ENCODE results near the gene SDHAF4. TPM values are rescaled to one million over a fixed set of nuclear protein-coding genes. Genes with fewer than 3 reads are reported as not detected.
A peak's percentile ranks its signal among the peaks of the same experiment; 100 is the strongest.

The SDHAF4 gene
- total RNA-seq, result 10 to 100 TPM in 3 of 4 donors, 1 to 10 TPM in 1; 1.3 to 16.2 (median 10.9) TPM

DNA sequence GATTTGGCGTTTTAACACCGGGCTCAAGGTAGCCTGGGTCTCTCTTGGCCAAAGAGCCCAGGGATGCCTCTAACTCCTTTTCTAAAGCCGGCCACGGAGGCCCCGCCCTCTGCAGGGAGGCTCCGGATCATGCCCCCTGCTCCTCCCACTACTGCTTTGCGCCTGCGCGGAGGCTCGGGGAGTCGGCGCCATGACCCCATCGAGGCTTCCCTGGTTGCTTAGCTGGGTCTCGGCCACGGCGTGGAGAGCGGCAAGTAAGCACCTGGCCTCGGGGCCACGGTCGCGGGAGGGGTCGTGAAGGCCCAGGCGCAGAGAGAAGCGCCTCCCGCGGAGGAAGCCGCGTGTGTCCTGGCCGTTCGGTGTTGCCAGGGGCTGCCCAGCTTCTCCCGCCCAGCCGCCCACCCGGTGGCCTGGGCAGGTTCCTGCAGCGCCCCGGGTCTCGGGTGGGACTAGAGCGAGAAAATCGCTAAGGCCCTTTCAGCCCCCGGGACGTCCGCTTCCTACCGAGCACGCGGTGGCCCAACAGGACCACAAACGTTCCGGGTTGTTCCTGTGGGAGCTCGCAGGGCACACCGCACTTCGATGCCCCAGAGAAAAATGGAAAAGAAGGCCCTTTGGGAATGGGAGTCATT lies at the start of gene SDHAF4:
SDHAF4 (plus strand) TSS at position 180 of the 632 bp plus-strand sequence; CDS start at position 191, 11 bp downstream.
- H3K4me1 ChIP-seq, result no peaks in the 10 kb centered on the region
- H3K27me3 ChIP-seq, result no peaks in the 10 kb centered on the region
- DNase-seq, result peak; percentile 91 to 94
- H3K36me3 ChIP-seq, result no peaks in the 10 kb centered on the region
- TF ChIP-seq POLR2A (IDR thresholded peaks at IDR 0.05), result peak; percentile 53 to 75
- TF ChIP-seq, protein P1, sequence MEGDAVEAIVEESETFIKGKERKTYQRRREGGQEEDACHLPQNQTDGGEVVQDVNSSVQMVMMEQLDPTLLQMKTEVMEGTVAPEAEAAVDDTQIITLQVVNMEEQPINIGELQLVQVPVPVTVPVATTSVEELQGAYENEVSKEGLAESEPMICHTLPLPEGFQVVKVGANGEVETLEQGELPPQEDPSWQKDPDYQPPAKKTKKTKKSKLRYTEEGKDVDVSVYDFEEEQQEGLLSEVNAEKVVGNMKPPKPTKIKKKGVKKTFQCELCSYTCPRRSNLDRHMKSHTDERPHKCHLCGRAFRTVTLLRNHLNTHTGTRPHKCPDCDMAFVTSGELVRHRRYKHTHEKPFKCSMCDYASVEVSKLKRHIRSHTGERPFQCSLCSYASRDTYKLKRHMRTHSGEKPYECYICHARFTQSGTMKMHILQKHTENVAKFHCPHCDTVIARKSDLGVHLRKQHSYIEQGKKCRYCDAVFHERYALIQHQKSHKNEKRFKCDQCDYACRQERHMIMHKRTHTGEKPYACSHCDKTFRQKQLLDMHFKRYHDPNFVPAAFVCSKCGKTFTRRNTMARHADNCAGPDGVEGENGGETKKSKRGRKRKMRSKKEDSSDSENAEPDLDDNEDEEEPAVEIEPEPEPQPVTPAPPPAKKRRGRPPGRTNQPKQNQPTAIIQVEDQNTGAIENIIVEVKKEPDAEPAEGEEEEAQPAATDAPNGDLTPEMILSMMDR (IDR thresholded peaks at IDR 0.05), result peak in 2 of 4 experiments; percentile 5 to 14
- peak within 1 kb of the TSS; percentile 79 to 99 for H3K4me3 ChIP-seq
- peak within 1 kb of the TSS; percentile 93 to 94 for H3K27ac ChIP-seq
- no peaks in the 10 kb centered on the region for H3K9me3 ChIP-seq
- intact Hi-C loops (cut with DNase I; ENCODE audit: low total_unique reads), result no loop called here

DNA sequence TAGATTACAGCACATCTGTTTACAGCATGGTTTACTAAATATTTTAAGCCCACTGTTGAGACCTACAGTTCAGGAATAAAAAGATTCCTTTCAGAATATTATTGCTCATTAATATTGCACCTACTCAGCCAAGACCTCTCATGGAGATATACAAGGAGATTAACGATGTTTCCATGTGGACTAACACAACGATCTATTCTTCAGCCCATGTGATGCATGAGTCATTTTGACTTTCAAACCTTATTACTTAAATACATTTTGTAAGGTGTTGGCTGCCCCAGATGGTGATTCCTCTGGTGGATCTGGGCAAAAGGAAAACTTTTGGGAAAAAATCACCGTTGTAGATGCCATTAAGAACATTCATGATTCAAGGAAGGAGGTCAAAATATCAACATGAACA lies 48.0 kb upstream of the SDHAF4 start:
- Histone ChIP-seq H3K4me1 (no peaks in the 10 kb centered on the region), H3K4me3 (no peak overlapping the region), H3K27me3 (no peaks in the 10 kb centered on the region), H3K36me3 (no peaks in the 10 kb centered on the region), H3K9me3 (no peaks in the 10 kb centered on the region), H3K27ac (no peak overlapping the region)
- intact Hi-C loops (cut with DNase I; ENCODE audit: low total_unique reads), result no loop called here
- no peak for DNase-seq
- no peak for TF ChIP-seq POLR2A (IDR thresholded peaks at IDR 0.05)
- TF ChIP-seq, protein P1 (IDR thresholded peaks at IDR 0.05), result no peak

DNA sequence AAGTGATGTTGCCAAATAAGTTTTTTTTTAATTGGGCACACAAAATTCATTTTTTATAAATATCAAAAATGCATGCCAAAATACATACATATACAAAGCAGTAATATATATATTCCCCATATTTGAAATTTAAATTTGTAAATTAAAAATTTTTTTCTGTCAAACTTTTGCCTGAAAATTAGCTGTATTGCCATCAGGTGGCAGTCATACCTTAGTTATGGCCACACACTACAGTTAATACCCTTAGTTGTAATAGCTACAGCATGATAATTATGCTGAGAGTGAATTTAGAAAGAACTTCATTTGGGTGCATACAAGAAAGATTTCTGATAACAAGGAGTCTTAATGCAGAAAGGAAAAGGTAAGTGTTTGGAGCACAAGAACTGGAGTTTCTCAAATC lies 46.2 kb upstream of the SDHAF4 start:
- Histone ChIP-seq H3K9me3 (no peaks in the 10 kb centered on the region), H3K4me1 (no peaks in the 10 kb centered on the region), H3K27ac (no peak overlapping the region), H3K4me3 (no peak overlapping the region), H3K36me3 (no peaks in the 10 kb centered on the region), H3K27me3 (no peaks in the 10 kb centered on the region)
- intact Hi-C loops (cut with DNase I; ENCODE audit: low total_unique reads), result no loop called here
- no peak for TF ChIP-seq POLR2A (IDR thresholded peaks at IDR 0.05)
- TF ChIP-seq, protein P1 (IDR thresholded peaks at IDR 0.05), result peak in 1 of 4 experiments; percentile 10
- DNase-seq, result no peak

DNA sequence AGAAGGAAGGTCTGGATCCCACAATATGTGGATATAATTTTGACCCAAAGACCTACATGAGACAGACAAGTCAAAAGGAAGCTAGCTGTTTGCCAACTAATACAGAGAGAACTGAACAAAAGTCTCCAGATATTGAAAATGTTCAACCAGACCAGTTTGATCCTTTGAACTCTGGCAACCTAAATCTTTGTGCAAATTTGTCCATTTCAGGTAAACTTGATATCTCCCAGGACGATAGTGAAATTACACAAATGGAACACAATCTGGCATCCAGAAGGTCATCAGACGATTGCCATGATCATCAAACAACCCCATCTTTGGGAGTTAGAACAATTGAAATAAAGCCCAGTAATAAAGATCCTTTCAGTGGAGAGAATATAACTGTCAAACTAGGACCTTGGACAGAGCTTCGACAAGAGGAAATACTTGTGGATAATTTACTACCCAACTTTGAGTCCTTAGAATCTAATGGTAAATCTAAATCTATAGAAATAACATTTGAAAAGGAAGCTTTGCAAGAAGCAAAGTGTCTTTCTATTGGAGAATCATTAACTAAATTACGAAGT lies 41.9 kb upstream of the SDHAF4 start:
- intact Hi-C loops (cut with DNase I; ENCODE audit: low total_unique reads), result no loop called here
- no peaks in the 10 kb centered on the region for H3K36me3 ChIP-seq
- no peak overlapping the region for H3K4me3 ChIP-seq
- H3K27me3 ChIP-seq, result no peaks in the 10 kb centered on the region
- TF ChIP-seq POLR2A (IDR thresholded peaks at IDR 0.05), result no peak
- TF ChIP-seq, protein P1 (IDR thresholded peaks at IDR 0.05), result no peak
- H3K9me3 ChIP-seq, result no peaks in the 10 kb centered on the region
- H3K4me1 ChIP-seq, result no peaks in the 10 kb centered on the region
- DNase-seq, result no peak
- no peak overlapping the region for H3K27ac ChIP-seq

DNA sequence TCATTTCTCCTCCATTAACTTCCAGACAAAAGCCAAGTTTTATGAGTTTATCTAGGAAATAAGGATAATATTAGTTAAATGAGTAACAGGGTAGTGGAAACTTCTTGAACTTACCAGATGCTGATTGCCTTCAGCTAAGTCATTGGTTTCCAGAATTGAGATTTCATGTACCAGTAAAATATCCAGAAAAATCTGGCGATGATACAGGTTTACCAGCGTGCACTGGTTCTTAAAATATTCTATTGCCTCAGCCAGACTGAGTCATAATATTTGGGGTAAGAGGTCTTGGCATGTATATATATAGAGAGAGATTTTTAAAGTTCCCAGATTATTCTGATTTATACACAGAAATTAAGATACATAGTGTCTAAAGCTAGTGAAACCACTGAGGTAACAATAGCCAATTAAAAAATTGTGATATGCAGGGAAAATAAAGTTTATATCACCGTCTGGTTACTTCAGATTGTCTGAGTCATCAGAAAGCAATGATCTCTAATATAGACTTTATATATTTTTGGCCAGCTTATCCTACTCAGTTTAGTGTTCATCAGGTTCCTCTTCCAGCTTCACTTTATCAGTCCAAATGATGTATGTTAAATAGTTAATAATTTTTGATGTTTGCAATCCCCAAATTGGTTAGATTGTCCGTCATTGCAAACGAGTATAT lies 39.5 kb upstream of the SDHAF4 start:
- H3K4me3 ChIP-seq, result no peak overlapping the region
- no peaks in the 10 kb centered on the region for H3K27me3 ChIP-seq
- TF ChIP-seq POLR2A (IDR thresholded peaks at IDR 0.05), result no peak
- TF ChIP-seq, protein P1 (IDR thresholded peaks at IDR 0.05), result no peak
- H3K4me1 ChIP-seq, result no peaks in the 10 kb centered on the region
- no peak for DNase-seq
- H3K36me3 ChIP-seq, result no peaks in the 10 kb centered on the region
- intact Hi-C loops (cut with DNase I; ENCODE audit: low total_unique reads), result no loop called here
- no peaks in the 10 kb centered on the region for H3K9me3 ChIP-seq
- H3K27ac ChIP-seq, result no peak overlapping the region

All from uterus (tissue), 4 donors.